ENCODE measurements around the gene HOXB3.

- TF ChIP-seq CTCF (IDR thresholded peaks at IDR 0.05) (no peak), POLR2A (IDR thresholded peaks at IDR 0.05) (no peak)
Observed at GRCh38 chr17:48624118-48624517, 34.1 kb upstream of the HOXB3 start.
